Uterus (tissue), 2 donors: ENCODE data around the gene KCNMA1.

Experiments used
- CTCF ChIP-seq, 4 experiments: fragments of 200-600 bp in 2 of 4; fragments of 450-650 bp in 2 of 4; sonication (generic) in 2 of 4; IDR thresholded peaks; one replicate each; pipeline ENCODE4 v1.5.1; 2016 to 2019; ENCODE audit warnings: antibody characterized with exemption in 4 of 4, mild to moderate bottlenecking in 2 of 4, moderate library complexity in 1 of 4
- POLR2A ChIP-seq, 2 donors: fragments of 450-650 bp; IDR thresholded peaks; one replicate each; pipeline ENCODE4 v1.6.1; 2016; ENCODE audit warnings: antibody characterized with exemption in 2 of 2, mild to moderate bottlenecking in 1 of 2, moderate library complexity in 1 of 2

GRCh38 chr10:77117501-77117900 is 520.1 kb downstream of the KCNMA1 start:
- TF ChIP-seq CTCF (IDR thresholded peaks at IDR 0.05) (no peak), POLR2A (IDR thresholded peaks at IDR 0.05) (no peak)
